Tibial artery (tissue), 4 donors: ENCODE measurements around the gene UPF3A.

Experiments
- DNase-seq, 2 donors: peaks; one replicate each; pipeline ENCODE4 v3.0.0-alpha.2; 2019
- H3K27ac ChIP-seq, 2 donors: fragments of 200-600 bp; sonication (generic) in 1 of 2; 1 replicate in 1 of 2; 2 replicates in 1 of 2; pipeline ENCODE4 v1.5.1; 2018 to 2019; ENCODE audit warnings: mild to moderate bottlenecking in 1 of 2
- H3K27me3 ChIP-seq, 2 donors: fragments of 200-600 bp; sonication (generic) in 1 of 2; one replicate each; pipeline versions ENCODE4 v1.5.1 to v1.6.0; 2016 to 2019
- H3K36me3 ChIP-seq, 3 donors: fragments of 200-600 bp; sonication (generic) in 2 of 3; one replicate each; pipeline ENCODE4 v1.5.1; 2016 to 2019; ENCODE audit warnings: mild to moderate bottlenecking in 2 of 3
- H3K4me1 ChIP-seq, 4 donors: fragments of 200-600 bp; sonication (generic) in 2 of 4; 1 replicate in 3 of 4; 2 replicates in 1 of 4; pipeline ENCODE4 v1.5.1; 2016 to 2019
- H3K4me3 ChIP-seq, 2 donors: fragments of 200-600 bp; sonication (generic) in 1 of 2; 1 replicate in 1 of 2; 2 replicates in 1 of 2; pipeline ENCODE4 v1.5.1; 2018 to 2019; ENCODE audit warnings: mild to moderate bottlenecking in 2 of 2
- H3K9me3 ChIP-seq, 3 donors: fragments of 200-600 bp; sonication (generic) in 1 of 3; one replicate each; pipeline ENCODE4 v1.5.1; 2016 to 2019
- intact Hi-C: fragments of 100-400 bp; cut with DNase I; formaldehyde crosslinking; loops from one replicate; pipeline ENCODE4 v1.15.0; 2023; ENCODE audit warnings: low total_unique reads
- TF ChIP-seq, protein P1 (sequence below), 2 experiments: fragments of 200-600 bp in 1 of 2; fragments of 450-650 bp in 1 of 2; IDR thresholded peaks; one replicate each; pipeline ENCODE4 v1.5.1; 2017 to 2019; ENCODE audit warnings: antibody characterized with exemption in 2 of 2, mild to moderate bottlenecking in 1 of 2, moderate library complexity in 1 of 2

The UPF3A gene

DNA sequence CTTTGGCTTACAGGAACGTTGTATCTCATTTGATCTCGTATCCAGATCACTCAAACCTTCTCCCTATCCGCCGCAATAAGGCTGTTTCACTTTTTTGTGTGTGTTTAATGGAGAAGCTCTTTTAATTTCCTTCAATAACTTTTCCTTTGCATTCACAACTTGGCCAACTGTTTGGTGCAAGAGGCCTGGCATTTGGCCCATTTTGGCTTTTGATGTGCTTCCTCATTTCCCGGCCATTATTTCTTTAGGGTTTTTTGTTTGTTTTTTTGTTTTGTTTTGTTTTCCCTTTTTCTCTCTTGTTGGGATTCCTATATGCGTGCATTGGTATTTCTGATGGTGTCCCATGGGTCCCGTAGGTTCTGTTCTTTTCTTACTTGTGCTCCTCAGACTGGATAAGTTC, 6.1 kb upstream of the UPF3A start:
- Histone ChIP-seq H3K9me3 (no peaks in the 10 kb centered on the region), H3K4me3 (no peak overlapping the region), H3K4me1 (peaks cover 0 to 7% (median 3%) of the 10 kb centered on the region in 4 donors), H3K27me3 (no peaks in the 10 kb centered on the region), H3K36me3 (peaks cover 22 to 62% (median 46%) of the 10 kb centered on the region in 3 donors), H3K27ac (no peak overlapping the region)
- intact Hi-C loops, result no loop called here
- DNase-seq, result peak in 1 of 2 donors; percentile 35
- TF ChIP-seq, protein P1, sequence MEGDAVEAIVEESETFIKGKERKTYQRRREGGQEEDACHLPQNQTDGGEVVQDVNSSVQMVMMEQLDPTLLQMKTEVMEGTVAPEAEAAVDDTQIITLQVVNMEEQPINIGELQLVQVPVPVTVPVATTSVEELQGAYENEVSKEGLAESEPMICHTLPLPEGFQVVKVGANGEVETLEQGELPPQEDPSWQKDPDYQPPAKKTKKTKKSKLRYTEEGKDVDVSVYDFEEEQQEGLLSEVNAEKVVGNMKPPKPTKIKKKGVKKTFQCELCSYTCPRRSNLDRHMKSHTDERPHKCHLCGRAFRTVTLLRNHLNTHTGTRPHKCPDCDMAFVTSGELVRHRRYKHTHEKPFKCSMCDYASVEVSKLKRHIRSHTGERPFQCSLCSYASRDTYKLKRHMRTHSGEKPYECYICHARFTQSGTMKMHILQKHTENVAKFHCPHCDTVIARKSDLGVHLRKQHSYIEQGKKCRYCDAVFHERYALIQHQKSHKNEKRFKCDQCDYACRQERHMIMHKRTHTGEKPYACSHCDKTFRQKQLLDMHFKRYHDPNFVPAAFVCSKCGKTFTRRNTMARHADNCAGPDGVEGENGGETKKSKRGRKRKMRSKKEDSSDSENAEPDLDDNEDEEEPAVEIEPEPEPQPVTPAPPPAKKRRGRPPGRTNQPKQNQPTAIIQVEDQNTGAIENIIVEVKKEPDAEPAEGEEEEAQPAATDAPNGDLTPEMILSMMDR (IDR thresholded peaks at IDR 0.05), result no peak

DNA sequence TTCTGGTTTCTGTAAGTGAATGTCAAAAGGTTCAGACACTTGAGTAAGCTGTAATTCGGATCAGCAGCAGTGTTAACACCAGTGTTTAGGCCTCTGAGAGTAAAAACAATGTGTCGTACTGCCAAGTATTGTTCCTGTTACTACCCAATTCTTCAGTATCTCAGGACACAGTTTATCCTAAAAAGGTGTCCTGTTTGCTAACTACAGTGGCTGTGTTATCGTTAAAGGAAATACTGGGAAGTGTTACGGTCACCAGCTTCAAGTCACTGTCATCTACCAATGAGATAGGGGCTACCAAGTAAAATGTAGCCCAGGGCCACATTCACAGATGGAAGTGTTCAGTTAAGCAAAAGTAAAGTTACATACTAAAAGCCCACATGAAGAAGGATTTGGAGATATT, 2.3 kb upstream of the UPF3A start:
- TF ChIP-seq, protein P1 (IDR thresholded peaks at IDR 0.05), result no peak
- peaks cover 0 to 28% (median 20%) of the 10 kb centered on the region in 4 donors for H3K4me1 ChIP-seq
- H3K27me3 ChIP-seq, result no peaks in the 10 kb centered on the region
- no peaks in the 10 kb centered on the region for H3K9me3 ChIP-seq
- H3K27ac ChIP-seq, result no peak overlapping the region
- no peak overlapping the region for H3K4me3 ChIP-seq
- intact Hi-C loops, result no loop called here
- H3K36me3 ChIP-seq, result peaks cover 11 to 39% (median 18%) of the 10 kb centered on the region in 3 donors
- DNase-seq, result no peak

DNA sequence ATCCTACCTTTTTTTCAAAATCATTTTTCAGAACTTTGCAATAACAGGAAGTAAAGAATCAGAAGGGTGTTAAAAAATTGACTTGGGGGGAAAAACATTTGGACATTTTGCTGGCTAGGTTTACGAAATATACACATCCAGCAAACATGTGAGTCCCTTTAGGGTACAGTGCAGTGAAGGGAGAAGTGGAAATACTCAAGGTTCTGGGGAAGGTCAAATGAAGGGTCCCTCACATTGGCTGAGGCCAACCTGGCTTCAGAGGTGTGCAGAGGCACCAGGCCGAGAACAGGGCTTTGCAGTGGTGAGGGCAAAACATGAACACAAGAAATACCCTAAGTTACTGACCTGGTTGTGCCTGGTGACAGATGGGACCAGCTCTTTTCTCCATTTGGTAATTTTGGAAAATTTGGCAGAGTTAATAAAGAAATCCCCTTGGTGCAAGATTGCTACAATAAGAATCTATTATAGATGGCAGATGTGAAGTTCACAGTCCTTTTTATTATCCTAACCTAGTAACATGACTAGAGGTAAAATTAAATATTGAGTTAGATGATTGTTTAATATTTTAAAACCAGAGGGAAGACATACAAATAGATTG, 1.5 kb upstream of the UPF3A start:
- H3K27ac ChIP-seq, result peak overlapping the region; percentile 95 to 97
- peaks cover 12 to 37% (median 13%) of the 10 kb centered on the region in 3 donors for H3K36me3 ChIP-seq
- no peak overlapping the region for H3K4me3 ChIP-seq
- no peaks in the 10 kb centered on the region for H3K9me3 ChIP-seq
- H3K4me1 ChIP-seq, result peaks cover 0 to 28% (median 20%) of the 10 kb centered on the region in 4 donors
- DNase-seq, result no peak
- TF ChIP-seq, protein P1 (IDR thresholded peaks at IDR 0.05), result no peak
- H3K27me3 ChIP-seq, result no peaks in the 10 kb centered on the region
- intact Hi-C loops, result loop anchor here (2.0 kb wide), 1 partner anchor 45 kb away; the partner anchor contains the start of gene CDC16

DNA sequence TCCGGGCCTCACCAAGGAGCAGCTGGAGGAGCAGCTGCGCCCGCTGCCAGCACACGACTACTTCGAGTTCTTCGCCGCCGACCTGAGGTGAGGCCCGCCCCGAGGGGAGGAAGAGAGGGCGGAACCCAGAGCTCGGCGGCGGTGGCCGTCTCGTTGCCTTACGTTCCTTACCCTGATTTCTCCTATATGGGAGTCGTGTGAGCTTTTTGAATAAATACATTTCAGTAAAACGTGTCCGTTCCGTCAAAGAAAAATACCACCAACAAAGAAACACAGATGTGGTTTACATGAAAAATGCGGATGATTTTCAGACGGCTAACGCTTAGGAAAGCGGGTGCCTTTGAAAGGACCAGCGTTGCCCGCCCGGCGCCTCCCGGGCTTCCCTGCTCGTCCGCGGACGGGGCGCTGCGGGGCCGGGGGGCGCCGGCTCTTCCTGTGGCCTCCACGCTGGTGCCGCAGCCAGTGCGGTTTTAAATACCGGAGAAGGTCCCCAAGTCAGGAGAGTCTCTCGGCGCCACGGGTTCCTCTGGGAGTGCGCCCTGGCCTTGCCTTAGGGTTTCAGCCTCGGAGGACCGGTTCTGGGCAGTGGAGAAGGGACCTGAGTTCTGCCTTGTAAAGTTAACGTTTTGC, 755 bp downstream of the UPF3A start:
- Histone ChIP-seq H3K36me3 (peaks cover 5 to 30% (median 10%) of the 10 kb centered on the region in 3 donors), H3K4me1 (peaks cover 0 to 28% (median 20%) of the 10 kb centered on the region in 4 donors), H3K27ac (peak overlapping the region; percentile 95 to 97), H3K4me3 (peak overlapping the region; percentile 64 to 74), H3K9me3 (no peaks in the 10 kb centered on the region), H3K27me3 (no peaks in the 10 kb centered on the region)
- intact Hi-C loops, result no loop called here
- DNase-seq, result peak; percentile 29 to 70
- TF ChIP-seq, protein P1 (IDR thresholded peaks at IDR 0.05), result no peak

DNA sequence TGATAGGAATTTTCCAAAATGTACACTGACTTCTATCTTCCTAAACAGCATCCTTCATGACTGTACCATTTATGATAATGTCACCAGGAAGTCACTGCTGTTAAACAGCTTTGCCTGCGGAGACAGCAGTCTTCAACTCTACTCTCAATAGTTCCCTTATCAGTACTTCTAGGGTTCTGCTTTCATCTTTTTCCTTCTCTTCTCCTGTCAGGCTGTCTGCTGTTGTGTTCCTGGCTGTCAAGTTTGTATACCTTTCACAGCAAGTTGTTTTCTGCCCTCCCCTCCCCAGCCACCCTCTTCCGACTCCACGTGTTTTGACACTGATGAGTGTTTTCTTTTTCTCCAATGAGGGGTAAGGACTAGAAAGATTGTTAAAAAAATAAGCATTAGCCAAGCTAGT, 2.2 kb downstream of the UPF3A start:
- DNase-seq, result no peak
- intact Hi-C loops, result no loop called here
- Histone ChIP-seq H3K4me3 (no peak overlapping the region), H3K4me1 (peaks cover 0 to 28% (median 20%) of the 10 kb centered on the region in 4 donors), H3K27ac (no peak overlapping the region), H3K36me3 (peaks cover 5 to 36% (median 24%) of the 10 kb centered on the region in 3 donors), H3K27me3 (no peaks in the 10 kb centered on the region), H3K9me3 (no peaks in the 10 kb centered on the region)
- TF ChIP-seq, protein P1 (IDR thresholded peaks at IDR 0.05), result no peak
